ENCODE results near the gene GTPBP6.

DNA sequence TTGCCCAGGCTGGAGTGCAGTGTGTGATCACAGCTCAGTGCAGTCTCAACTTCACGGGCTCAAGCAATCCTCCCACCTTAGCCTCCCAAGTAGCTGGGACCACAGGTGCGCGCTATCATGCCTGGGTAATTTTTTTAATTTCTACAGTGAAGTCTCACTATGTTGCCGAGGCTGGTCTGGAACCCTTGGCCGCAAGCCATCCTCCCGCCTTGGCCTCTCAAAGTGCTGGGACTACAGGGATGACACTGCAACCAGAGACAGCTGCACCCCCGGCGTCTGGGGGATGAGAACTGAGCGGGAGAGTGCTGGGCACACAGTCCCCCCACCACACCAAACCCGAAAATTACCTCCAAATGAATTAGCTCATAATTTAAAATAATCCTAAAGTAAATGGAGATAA, 33.1 kb upstream of the GTPBP6 start:
- TF ChIP-seq, protein P1, sequence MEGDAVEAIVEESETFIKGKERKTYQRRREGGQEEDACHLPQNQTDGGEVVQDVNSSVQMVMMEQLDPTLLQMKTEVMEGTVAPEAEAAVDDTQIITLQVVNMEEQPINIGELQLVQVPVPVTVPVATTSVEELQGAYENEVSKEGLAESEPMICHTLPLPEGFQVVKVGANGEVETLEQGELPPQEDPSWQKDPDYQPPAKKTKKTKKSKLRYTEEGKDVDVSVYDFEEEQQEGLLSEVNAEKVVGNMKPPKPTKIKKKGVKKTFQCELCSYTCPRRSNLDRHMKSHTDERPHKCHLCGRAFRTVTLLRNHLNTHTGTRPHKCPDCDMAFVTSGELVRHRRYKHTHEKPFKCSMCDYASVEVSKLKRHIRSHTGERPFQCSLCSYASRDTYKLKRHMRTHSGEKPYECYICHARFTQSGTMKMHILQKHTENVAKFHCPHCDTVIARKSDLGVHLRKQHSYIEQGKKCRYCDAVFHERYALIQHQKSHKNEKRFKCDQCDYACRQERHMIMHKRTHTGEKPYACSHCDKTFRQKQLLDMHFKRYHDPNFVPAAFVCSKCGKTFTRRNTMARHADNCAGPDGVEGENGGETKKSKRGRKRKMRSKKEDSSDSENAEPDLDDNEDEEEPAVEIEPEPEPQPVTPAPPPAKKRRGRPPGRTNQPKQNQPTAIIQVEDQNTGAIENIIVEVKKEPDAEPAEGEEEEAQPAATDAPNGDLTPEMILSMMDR (IDR thresholded peaks at IDR 0.05; ENCODE audit: poor library complexity) = no peak
- no peak for TF ChIP-seq EZH2 (IDR thresholded peaks at IDR 0.05; ENCODE audit: borderline replicate concordance)

Data from hepatocyte (in vitro differentiated cells).